H1 (cell line): ENCODE measurements around the gene GJD2. TPM values are rescaled to one million over a fixed set of nuclear protein-coding genes. Genes with fewer than 3 reads are reported as not detected.
A peak's percentile ranks its signal among the peaks of the same experiment; 100 is the strongest.

Experiments
- ASH2L ChIP-seq: fragments of 200-600, 300-600 bp; sonication (generic); IDR thresholded peaks from one replicate; pipeline ENCODE4 v1.7.1; 2017; ENCODE audit warnings: low read length
- EGR1 ChIP-seq: IDR thresholded peaks from 2 replicates; pipeline ENCODE4 v1.6.1; 2011; ENCODE audit warnings: low read depth, low read length, borderline replicate concordance
- EP300 ChIP-seq, 2 experiments: IDR thresholded peaks; 1 replicate in 1 of 2; 2 replicates in 1 of 2; pipeline ENCODE4 v1.6.1; 2011 to 2012; ENCODE audit warnings: low read depth in 2 of 2, low read length in 2 of 2, mild to moderate bottlenecking in 2 of 2, borderline replicate concordance in 1 of 2, inconsistent platforms in 1 of 2, moderate library complexity in 1 of 2
- EZH2 ChIP-seq: fragments of 200-600 bp; sonication (generic); IDR thresholded peaks from 2 replicates; pipeline ENCODE4 v1.7.1; 2012; ENCODE audit warnings: low read depth, mild to moderate bottlenecking, moderate library complexity, low read length, inconsistent platforms; ENCODE audit not compliant: severe bottlenecking
- GABPA ChIP-seq: IDR thresholded peaks from 2 replicates; pipeline ENCODE4 v1.6.1; 2011; ENCODE audit warnings: mild to moderate bottlenecking, low read length, moderate library complexity, borderline replicate concordance; ENCODE audit not compliant: insufficient read depth
- HDAC2 ChIP-seq, 2 experiments: fragments of 300-600 bp in 1 of 2; sonication (generic) in 1 of 2; IDR thresholded peaks; 2 replicates each; pipeline ENCODE4 v1.6.1; 2011 to 2012; ENCODE audit warnings: low read depth in 2 of 2, low read length in 2 of 2, mild to moderate bottlenecking in 2 of 2, moderate library complexity in 2 of 2, borderline replicate concordance in 1 of 2, inconsistent platforms in 1 of 2
- POLR2A ChIP-seq, 2 experiments: IDR thresholded peaks; 1 replicate in 1 of 2; 2 replicates in 1 of 2; pipeline ENCODE4 v1.6.1; 2011; ENCODE audit warnings: low read depth in 2 of 2, low read length in 2 of 2, mild to moderate bottlenecking in 2 of 2; ENCODE audit errors: control extremely low read depth in 1 of 2
- RAD21 ChIP-seq, 2 experiments: IDR thresholded peaks in 1 of 2; conservative IDR thresholded peaks in 1 of 2; 2 replicates each; pipeline ENCODE4 v1.6.1; 2011; ENCODE audit warnings: low read depth in 2 of 2, low read length in 2 of 2, improper control_type of control experiment in 1 of 2, inconsistent platforms in 1 of 2, mild to moderate bottlenecking in 1 of 2, moderate library complexity in 1 of 2
- RBBP5 ChIP-seq: IDR thresholded peaks from 2 replicates; pipeline ENCODE4 v1.7.1; 2012; ENCODE audit warnings: low read depth, mild to moderate bottlenecking, inconsistent platforms, low read length, moderate library complexity, borderline replicate concordance
- RFX5 ChIP-seq: IDR thresholded peaks from 2 replicates; pipeline ENCODE4 v1.6.1; 2011; ENCODE audit warnings: low read depth, low read length, improper control_type of control experiment, borderline replicate concordance
- SAP30 ChIP-seq: fragments of 300-600 bp; sonication (generic); IDR thresholded peaks from 2 replicates; pipeline ENCODE4 v1.7.1; 2012; ENCODE audit warnings: low read length, moderate library complexity, mild to moderate bottlenecking, inconsistent platforms; ENCODE audit not compliant: insufficient read depth, insufficient replicate concordance
- SIN3A ChIP-seq, 2 experiments: IDR thresholded peaks in 1 of 2; conservative IDR thresholded peaks in 1 of 2; 2 replicates each; pipeline ENCODE4 v1.6.1; 2011 to 2012; ENCODE audit warnings: low read length in 2 of 2, improper control_type of control experiment in 1 of 2, low read depth in 1 of 2, mild to moderate bottlenecking in 1 of 2
- SP2 ChIP-seq: IDR thresholded peaks from 2 replicates; pipeline ENCODE4 v1.6.1; 2012; ENCODE audit warnings: mild to moderate bottlenecking, low read length, inconsistent platforms
- TAF1 ChIP-seq: IDR thresholded peaks from 2 replicates; pipeline ENCODE4 v1.6.1; 2011; ENCODE audit warnings: mild to moderate bottlenecking, low read depth, low read length
- YY1 ChIP-seq: IDR thresholded peaks from 2 replicates; pipeline ENCODE4 v1.6.1; 2011; ENCODE audit warnings: low read depth, mild to moderate bottlenecking, low read length
- polyA plus RNA-seq, 7 experiments: library from polyadenylated mRNA; depleted of rRNA in 3 of 7; stranded (reverse) in 5 of 7; unstranded in 2 of 7; fragments of >200 nt in 5 of 7; fragments of 200-250 nt in 2 of 7; gene quantifications; 1 replicate in 5 of 7; 2 replicates in 1 of 7; 4 replicates in 1 of 7; pipeline versions ENCODE4 v1.2.1 to v1.2.3, GENCODE V29; 2011 to 2013; ENCODE audit warnings: missing spikeins in 2 of 7, mixed read lengths in 2 of 7
- total RNA-seq: library from RNA; stranded (reverse); fragmentation: NEBNext Ultra II Directional; extraction: Animal tissue kit (Norgen Biotek cat#: 25700); gene quantifications from 2 replicates; pipeline ENCODE4 v1.2.1, GENCODE V29; 2021
- TF ChIP-seq, protein P1 (sequence below): IDR thresholded peaks from 2 replicates; pipeline ENCODE4 v1.6.1; 2011; ENCODE audit warnings: low read depth, mild to moderate bottlenecking, low read length; ENCODE audit not compliant: insufficient read depth

Gene GJD2
- total and polyA plus RNA-seq, 2 of the 8 experiments (the other 6 are each of a cell fraction or from before 2014, with no cell fraction given) = 0.39 to 0.54 TPM

GRCh38 chr15:34721802-34722438, 32.9 kb downstream of the GJD2 start (continued):
- TF ChIP-seq RFX5 (no peak), RBBP5 (peak; percentile 70; the same call in 1 of the 2 replicates), SAP30 (no peak), POLR2A (IDR thresholded peaks at IDR 0.05; ENCODE audit: control extremely low read depth in 1 of 2, low read depth in 2 of 2, low read length in 2 of 2) (no peak; a peak in 1 of 3 replicates), RAD21 (IDR thresholded peaks at IDR 0.05 in 1 of 2, conservative IDR thresholded peaks at IDR 0.05 in 1 of 2; ENCODE audit: low read depth in 2 of 2, low read length in 2 of 2) (no peak), HDAC2 (IDR thresholded peaks at IDR 0.05; ENCODE audit: borderline replicate concordance in 1 of 2, low read depth in 2 of 2, low read length in 2 of 2) (0 out of 4 replicates have a peak, but pooled peaks of 1 of the 2 experiments have one; percentile 45), YY1 (no peak), EZH2 (no peak), ASH2L (peak; percentile 40), EGR1 (0 out of 2 replicates have a peak, but pooled peaks have one; percentile 11), SP2 (no peak), EP300 (IDR thresholded peaks at IDR 0.05; ENCODE audit: borderline replicate concordance in 1 of 2, low read depth in 2 of 2, low read length in 2 of 2) (no peak), GABPA (no peak), TAF1 (0 out of 2 replicates have a peak, but pooled peaks have one; percentile 24), SIN3A (conservative IDR thresholded peaks at IDR 0.05 in 1 of 2, IDR thresholded peaks at IDR 0.05 in 1 of 2; ENCODE audit: low read depth in 1 of 2, low read length in 2 of 2) (no peak)
- TF ChIP-seq, protein P1, sequence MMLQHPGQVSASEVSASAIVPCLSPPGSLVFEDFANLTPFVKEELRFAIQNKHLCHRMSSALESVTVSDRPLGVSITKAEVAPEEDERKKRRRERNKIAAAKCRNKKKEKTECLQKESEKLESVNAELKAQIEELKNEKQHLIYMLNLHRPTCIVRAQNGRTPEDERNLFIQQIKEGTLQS = no peak
